HG02571 (cell line): ENCODE data around the gene KSR1.
"Not testable (repeated sequence)": the region's sequence is repeated elsewhere in the genome, so short reads cannot be mapped to it uniquely, and the experiment has no call there.

Experiments
- ATAC-seq: cut with Tn5 transposase; IDR thresholded peaks from one replicate; pipeline ENCODE4 v1.9.1; 2021; ENCODE audit warnings: mild to moderate bottlenecking, moderate library complexity; ENCODE audit not compliant: unreplicated experiment

KSR1 gene

DNA sequence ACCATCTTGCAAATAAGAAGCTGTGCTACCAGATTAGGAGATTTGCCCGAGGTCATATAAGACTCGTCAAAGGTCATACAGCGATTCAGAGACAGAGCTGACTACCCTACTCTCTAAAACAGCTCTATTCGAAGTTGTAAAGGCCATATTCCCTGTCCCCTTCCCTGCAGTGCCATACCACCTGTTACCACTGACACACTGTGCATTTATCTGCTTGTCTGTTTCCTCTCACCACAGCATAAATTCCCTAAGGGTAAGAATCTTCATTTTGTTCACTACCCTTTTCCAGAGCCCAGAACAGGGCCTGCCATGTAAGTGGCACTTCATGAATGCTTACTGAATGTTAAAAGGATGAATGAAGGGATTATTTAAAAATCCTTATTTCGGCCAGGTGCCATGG lies 3.4 kb upstream of the KSR1 start:
- no peak for ATAC-seq

DNA sequence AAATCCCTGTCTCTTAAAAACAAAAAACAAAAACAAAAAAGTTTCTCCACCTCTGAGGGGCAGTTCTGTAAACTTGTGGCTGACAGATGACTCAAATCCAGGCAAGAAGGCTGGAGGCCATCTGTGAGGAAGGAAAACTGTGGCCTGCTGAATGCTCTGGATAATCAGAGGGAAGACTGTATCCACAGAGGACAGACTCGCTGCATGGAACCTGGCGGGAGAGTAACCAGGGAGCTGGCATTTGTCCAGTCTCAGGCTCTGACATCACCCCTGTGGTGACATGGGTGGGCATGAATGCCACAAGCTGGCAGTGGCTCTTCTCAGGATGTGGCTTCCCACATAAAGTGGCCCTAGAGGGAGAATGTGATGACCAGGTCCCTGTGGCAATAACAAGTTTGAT lies 2.8 kb upstream of the KSR1 start:
- ATAC-seq = no peak

DNA sequence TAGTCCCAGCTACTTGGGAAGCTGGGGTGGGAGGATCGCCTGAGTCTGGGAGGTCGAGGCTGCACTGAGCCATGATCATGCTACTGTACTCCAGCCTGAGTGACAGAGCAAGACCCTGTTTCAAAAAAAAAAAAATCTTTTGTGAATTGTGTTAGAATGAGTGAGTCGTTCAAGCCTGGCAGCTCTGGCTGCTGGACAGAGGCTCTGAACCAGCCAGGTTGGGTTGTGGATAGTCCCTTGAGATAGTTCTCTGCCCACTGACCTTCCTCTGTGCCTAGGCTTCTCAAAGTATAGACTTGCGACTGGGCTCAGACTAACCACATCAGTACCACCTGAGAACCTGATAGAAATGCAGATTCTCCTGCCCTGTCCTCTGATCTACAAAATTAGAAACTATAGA lies 2.2 kb upstream of the KSR1 start:
- ATAC-seq = no peak

DNA sequence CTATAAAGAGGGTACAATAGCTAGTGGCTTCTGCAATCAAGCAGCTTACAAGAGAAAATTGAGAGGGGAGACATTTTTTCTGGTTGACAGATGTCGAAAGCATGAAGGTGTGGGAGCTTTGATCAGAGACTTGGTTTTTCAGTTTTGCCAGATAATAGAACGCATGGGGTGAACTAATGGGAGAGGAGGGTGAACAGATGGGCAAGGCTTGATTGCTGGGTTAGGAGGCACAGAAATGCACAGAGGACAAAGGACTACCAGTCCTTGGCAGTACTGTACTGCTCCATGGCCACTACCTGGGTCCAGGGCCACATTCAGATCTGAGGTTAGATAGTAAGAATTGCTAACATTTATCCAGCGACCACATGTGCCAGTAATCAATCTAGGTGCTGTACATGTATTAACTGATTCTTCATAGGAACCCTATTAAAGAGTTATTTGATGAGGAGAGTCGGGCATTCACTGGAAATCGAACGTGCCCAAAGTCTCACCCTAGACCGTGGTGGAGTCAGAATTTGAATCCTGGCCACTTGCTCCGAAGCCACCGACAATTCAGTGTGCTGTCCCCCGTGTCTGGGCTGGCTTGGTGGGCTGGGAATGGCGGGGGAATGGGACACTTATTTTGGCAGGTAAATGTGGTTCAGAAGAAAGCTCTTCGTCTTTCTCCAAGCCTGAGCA lies 873 bp upstream of the KSR1 start:
- no peak for ATAC-seq

- ATAC-seq = no peak
Measured at GRCh38 chr17:27456681-27457359, 572 bp downstream of the KSR1 start.

DNA sequence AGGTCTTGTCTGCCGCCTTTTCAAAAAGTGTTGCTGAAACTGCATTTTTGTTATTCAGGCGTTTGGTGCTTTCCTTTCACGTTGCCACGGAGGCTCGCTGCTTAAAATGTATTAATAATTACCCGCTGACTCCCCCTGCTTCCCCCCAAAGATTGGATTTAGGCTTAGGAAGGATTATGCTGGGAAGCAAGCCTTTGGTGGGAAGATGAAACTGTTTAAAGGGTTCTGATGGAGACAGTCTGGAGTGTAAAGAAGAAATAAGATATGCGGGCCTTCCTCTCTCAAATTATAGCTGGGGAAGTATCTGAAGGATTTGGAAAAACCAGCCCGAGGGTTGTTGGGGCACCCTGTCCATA lies 1.1 kb downstream of the KSR1 start:
- ATAC-seq = no peak

GRCh38 chr17:27457731-27458523 lies 1.7 kb downstream of the KSR1 start:
- no peak for ATAC-seq

- ATAC-seq = no peak
Measured at GRCh38 chr17:27458524-27458908, 2.3 kb downstream of the KSR1 start.

GRCh38 chr17:27459433-27459832 lies 3.2 kb downstream of the KSR1 start:
- ATAC-seq = no peak

GRCh38 chr17:27460196-27460725 lies 4.0 kb downstream of the KSR1 start:
- ATAC-seq = no peak

- ATAC-seq = no peak
Measured at GRCh38 chr17:27461192-27461859, 5.1 kb downstream of the KSR1 start.

DNA sequence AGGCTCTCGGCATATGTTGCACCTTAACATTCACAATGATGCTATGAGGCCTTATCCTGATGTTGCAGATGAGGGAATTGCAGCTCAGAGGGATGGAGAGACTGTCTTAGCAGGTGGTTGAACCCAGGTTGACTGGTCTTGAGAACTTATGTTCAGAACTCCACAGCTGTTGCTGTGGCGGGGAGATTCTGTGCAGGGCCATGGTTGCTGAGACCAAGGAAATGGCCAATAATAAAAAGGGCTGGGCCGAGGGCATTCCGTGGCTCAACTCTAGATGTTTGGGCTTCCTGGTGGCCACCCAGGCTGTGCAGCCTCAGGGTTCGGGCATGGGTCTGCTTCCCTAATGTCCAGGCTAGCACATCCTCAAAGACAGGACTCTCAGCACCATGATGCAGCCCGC lies 5.9 kb downstream of the KSR1 start:
- no peak for ATAC-seq

GRCh38 chr17:27462714-27463113 lies 6.5 kb downstream of the KSR1 start:
- ATAC-seq = no peak

GRCh38 chr17:27463235-27463677 lies 7.0 kb downstream of the KSR1 start:
- no peak for ATAC-seq

DNA sequence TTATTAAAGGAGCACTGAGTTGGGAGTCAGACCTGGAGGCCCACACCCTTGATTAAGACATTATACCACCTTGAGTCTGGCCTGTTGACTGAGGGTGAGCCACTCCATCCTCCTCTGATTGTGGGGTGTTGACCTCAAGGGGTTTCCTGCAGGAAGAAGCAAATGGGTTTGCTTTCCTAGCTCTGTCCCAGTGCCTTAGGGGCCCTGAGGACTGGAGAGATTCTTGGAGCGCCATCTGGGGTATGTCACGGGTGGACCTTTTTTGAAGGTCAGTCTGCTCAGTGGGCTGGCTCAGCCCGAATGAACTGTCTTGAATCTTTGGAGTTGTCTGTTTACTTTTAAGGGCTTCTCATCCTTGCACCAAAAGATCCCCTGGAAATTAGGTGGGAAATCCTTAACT lies 7.8 kb downstream of the KSR1 start:
- not testable (repeated sequence) for ATAC-seq

DNA sequence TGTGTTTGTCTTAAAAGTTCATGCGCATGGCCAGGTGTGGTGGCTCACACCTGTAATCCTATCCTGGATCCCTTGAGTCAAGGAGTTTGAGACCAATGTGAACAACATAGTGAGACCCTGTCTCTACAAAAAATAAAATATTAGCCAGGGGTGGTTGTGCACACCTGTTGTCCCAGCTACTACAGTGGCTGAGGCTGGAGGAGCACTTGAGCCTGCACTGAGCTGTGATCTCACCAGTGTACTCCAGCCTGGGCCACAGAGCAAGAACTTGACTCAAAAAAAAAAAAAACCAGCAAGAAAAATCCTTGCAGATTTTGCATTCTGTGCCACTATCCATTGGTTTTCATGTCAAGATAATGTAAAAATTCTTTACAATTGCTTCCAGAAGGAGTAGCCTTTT lies 8.2 kb downstream of the KSR1 start:
- ATAC-seq = no peak

DNA sequence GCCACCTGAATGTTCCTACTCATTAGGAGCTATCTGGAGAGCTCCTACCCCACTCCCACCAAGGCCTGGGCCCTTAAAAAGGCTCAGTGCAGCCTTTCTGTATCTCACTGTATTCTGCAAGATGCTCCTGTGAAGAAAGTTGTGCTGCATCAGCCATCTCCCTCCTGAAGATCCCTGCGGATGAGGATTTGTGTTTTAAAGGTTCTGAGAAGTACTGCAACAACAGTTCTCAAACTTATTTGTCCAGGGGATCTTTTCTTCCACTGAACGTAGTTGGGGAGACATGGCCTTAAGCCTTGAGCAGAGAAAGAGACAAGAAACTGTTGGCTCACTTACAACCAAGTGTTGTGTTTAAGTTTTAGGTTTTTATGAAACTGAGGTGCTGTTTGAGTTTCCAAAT lies 9.6 kb downstream of the KSR1 start:
- not testable (repeated sequence) for ATAC-seq

DNA sequence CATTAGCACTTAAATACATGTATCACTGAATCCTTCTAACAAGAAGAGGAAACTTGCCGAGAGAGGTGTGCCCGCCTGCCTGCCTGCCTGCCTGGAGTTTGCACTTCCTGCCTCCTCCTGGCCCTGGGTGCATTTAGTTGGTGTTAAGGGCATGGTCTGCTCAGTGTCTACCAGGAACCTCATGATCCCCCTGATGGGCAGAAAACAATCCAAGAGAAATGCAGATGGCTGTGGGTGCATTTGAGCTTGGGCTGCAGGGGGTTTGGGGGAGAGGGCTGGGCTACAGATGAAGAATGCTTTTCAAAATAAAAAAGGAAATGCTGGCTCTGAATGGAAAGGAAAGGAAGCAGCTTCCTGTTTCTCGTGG lies 10.1 kb downstream of the KSR1 start:
- ATAC-seq = peak; percentile 9

GRCh38 chr17:27466743-27467375 lies 10.6 kb downstream of the KSR1 start:
- peak; percentile 66 for ATAC-seq

GRCh38 chr17:27469256-27469655 lies 13.0 kb downstream of the KSR1 start:
- no peak for ATAC-seq
